H9 (cell line): ENCODE data around the gene MRLN. TPM values are rescaled to one million over a fixed set of nuclear protein-coding genes. Genes with fewer than 3 reads are reported as not detected.
A peak's percentile ranks its signal among the peaks of the same experiment; 100 is the strongest.

ENCODE experiments used
- DNase-seq: peaks from one replicate; pipeline ENCODE4 v3.0.0-alpha.2; 2017
- H2AFZ ChIP-seq: one replicate; pipeline ENCODE4 v1.6.1; 2013; ENCODE audit warnings: mild to moderate bottlenecking, low read length, control low read depth, moderate library complexity
- H2AK5ac ChIP-seq: 2 replicates; pipeline ENCODE4 v1.6.1; 2013; ENCODE audit warnings: low read length, control low read depth, mixed read lengths; ENCODE audit not compliant: insufficient read length
- H2BK120ac ChIP-seq: one replicate; pipeline ENCODE4 v1.6.1; 2013; ENCODE audit warnings: low read depth, mild to moderate bottlenecking, low read length, control low read depth, inconsistent platforms; ENCODE audit not compliant: poor library complexity, severe bottlenecking
- H2BK12ac ChIP-seq: 2 replicates; pipeline ENCODE4 v1.6.1; 2013; ENCODE audit warnings: low read length, control low read depth, mixed read lengths, low read depth; ENCODE audit not compliant: insufficient read length
- H2BK15ac ChIP-seq: 2 replicates; pipeline ENCODE4 v1.6.1; 2013; ENCODE audit warnings: low read depth, low read length, control low read depth
- H2BK20ac ChIP-seq: one replicate; pipeline ENCODE4 v1.6.1; 2013; ENCODE audit warnings: low read depth, mild to moderate bottlenecking, low read length, control low read depth, inconsistent platforms; ENCODE audit not compliant: poor library complexity, severe bottlenecking
- H2BK5ac ChIP-seq: 2 replicates; pipeline ENCODE4 v1.6.1; 2013; ENCODE audit warnings: low read length, control low read depth, mixed read lengths; ENCODE audit not compliant: insufficient read length
- H3K14ac ChIP-seq: 2 replicates; pipeline ENCODE4 v1.6.1; 2013; ENCODE audit warnings: low read length, control low read depth; ENCODE audit not compliant: insufficient read depth
- H3K18ac ChIP-seq: 2 replicates; pipeline ENCODE4 v1.6.1; 2013; ENCODE audit warnings: low read depth, mild to moderate bottlenecking, mixed read lengths, low read length, control low read depth; ENCODE audit not compliant: insufficient read length
- H3K23ac ChIP-seq: 2 replicates; pipeline ENCODE4 v1.6.1; 2013; ENCODE audit warnings: low read length, control low read depth, mixed read lengths, low read depth; ENCODE audit not compliant: insufficient read length
- H3K23me2 ChIP-seq: 2 replicates; pipeline ENCODE4 v1.6.1; 2013; ENCODE audit warnings: low read depth, mild to moderate bottlenecking, mixed read lengths, low read length, control low read depth; ENCODE audit not compliant: insufficient read length, poor library complexity, severe bottlenecking
- H3K27ac ChIP-seq: 2 replicates; pipeline ENCODE4 v1.5.1; 2013; ENCODE audit warnings: low read length, control low read depth, mixed read lengths, low read depth; ENCODE audit not compliant: insufficient read length
- H3K27me3 ChIP-seq: 2 replicates; pipeline ENCODE4 v1.6.1; 2013; ENCODE audit warnings: low read length, control low read depth, inconsistent platforms; ENCODE audit not compliant: insufficient read depth
- H3K4ac ChIP-seq: 2 replicates; pipeline ENCODE4 v1.6.1; 2013; ENCODE audit warnings: low read depth, mild to moderate bottlenecking, control low read depth, inconsistent platforms, low read length, moderate library complexity
- H3K4me1 ChIP-seq: 2 replicates; pipeline ENCODE4 v1.6.1; 2013; ENCODE audit warnings: low read length, control low read depth, inconsistent platforms; ENCODE audit not compliant: insufficient read depth
- H3K4me2 ChIP-seq: 2 replicates; pipeline ENCODE4 v1.6.1; 2013; ENCODE audit warnings: low read length, control low read depth, mixed read lengths; ENCODE audit not compliant: insufficient read length, insufficient read depth
- H3K56ac ChIP-seq: 2 replicates; pipeline ENCODE4 v1.6.1; 2013; ENCODE audit warnings: low read depth, mild to moderate bottlenecking, mixed read lengths, low read length, control low read depth; ENCODE audit not compliant: insufficient read length
- H3K79me1 ChIP-seq: 2 replicates; pipeline ENCODE4 v1.6.1; 2013; ENCODE audit warnings: low read depth, mild to moderate bottlenecking, moderate library complexity, low read length, control low read depth, inconsistent platforms; ENCODE audit not compliant: insufficient read depth, poor library complexity, severe bottlenecking
- H3K79me2 ChIP-seq: 2 replicates; pipeline ENCODE4 v1.6.1; 2013; ENCODE audit warnings: low read length, control low read depth, inconsistent platforms; ENCODE audit not compliant: insufficient read depth
- H3K9ac ChIP-seq: 2 replicates; pipeline ENCODE4 v1.6.1; 2013; ENCODE audit warnings: low read length, control low read depth, mixed read lengths; ENCODE audit not compliant: insufficient read length; ENCODE audit errors: extremely low read depth
- H3K9me3 ChIP-seq: one replicate; pipeline ENCODE4 v1.6.1; 2013; ENCODE audit warnings: low read depth, low read length, inconsistent platforms; ENCODE audit not compliant: control insufficient read depth
- H3T11ph ChIP-seq: one replicate; pipeline ENCODE4 v1.6.1; 2013; ENCODE audit warnings: mild to moderate bottlenecking, low read length, control low read depth, inconsistent platforms
- H4K20me1 ChIP-seq: one replicate; pipeline ENCODE4 v1.6.1; 2013; ENCODE audit not compliant: control insufficient read depth, insufficient read length, insufficient read depth
- H4K5ac ChIP-seq: 2 replicates; pipeline ENCODE4 v1.6.1; 2013; ENCODE audit warnings: low read depth, mild to moderate bottlenecking, mixed read lengths, low read length, control low read depth; ENCODE audit not compliant: insufficient read length
- H4K8ac ChIP-seq: replicated peaks from 2 replicates; pipeline ENCODE4 v1.6.1; 2013; ENCODE audit warnings: low read length, control low read depth, mixed read lengths, low read depth; ENCODE audit not compliant: insufficient read length
- H4K91ac ChIP-seq: 2 replicates; pipeline ENCODE4 v1.6.1; 2013; ENCODE audit warnings: low read depth, mild to moderate bottlenecking, moderate library complexity, mixed read lengths, low read length, control low read depth; ENCODE audit not compliant: insufficient read length
- H3K27ac Mint-ChIP-seq, 3 experiments: 2 replicates in 2 of 3; 3 replicates in 1 of 3; pipeline ENCODE4 v1.8.0; 2020 to 2021; ENCODE audit warnings: mixed read lengths in 3 of 3, mild to moderate bottlenecking in 1 of 3, moderate library complexity in 1 of 3
- H3K27me3 Mint-ChIP-seq: 2 replicates; pipeline ENCODE4 v1.8.0; 2021; ENCODE audit warnings: low read depth, mild to moderate bottlenecking, moderate library complexity, mixed read lengths
- H3K36me3 Mint-ChIP-seq, 3 experiments: 2 replicates in 2 of 3; 3 replicates in 1 of 3; pipeline ENCODE4 v1.8.0; 2020 to 2021; ENCODE audit warnings: low read depth in 3 of 3, mixed read lengths in 3 of 3; ENCODE audit not compliant: insufficient read depth in 1 of 3
- H3K4me1 Mint-ChIP-seq, 2 experiments: 2 replicates each; pipeline ENCODE4 v1.8.0; 2020; ENCODE audit warnings: mixed read lengths in 2 of 2
- H3K4me3 Mint-ChIP-seq, 2 experiments: 2 replicates in 1 of 2; 3 replicates in 1 of 2; pipeline ENCODE4 v1.8.0; 2020 to 2021; ENCODE audit warnings: mild to moderate bottlenecking in 2 of 2, mixed read lengths in 2 of 2, moderate library complexity in 1 of 2
- H3K9me3 Mint-ChIP-seq, 2 experiments: 2 replicates in 1 of 2; 3 replicates in 1 of 2; pipeline ENCODE4 v1.8.0; 2020; ENCODE audit warnings: mild to moderate bottlenecking in 2 of 2, mixed read lengths in 2 of 2, moderate library complexity in 1 of 2
- CTCF ChIP-seq: fragments of 200-600 bp; sonication (generic); conservative IDR thresholded peaks from 3 replicates; pipeline ENCODE4 v1.8.0; 2021; ENCODE audit warnings: antibody characterized with exemption, mild to moderate bottlenecking
- total RNA-seq: library from RNA; stranded (reverse); gene quantifications from 2 replicates; pipeline ENCODE4 v1.2.1, GENCODE V29; 2021

MRLN gene
- total RNA-seq, 1 experiment from 2014 or later: not detected

GRCh38 chr10:59705931-59706330 lies 47.3 kb downstream of the MRLN start:
- no peak overlapping the region for H4K8ac ChIP-seq
- H2BK15ac ChIP-seq: no peak overlapping the region
- H2BK5ac ChIP-seq: no peak overlapping the region
- H3K9me3 ChIP-seq: no peaks in the 10 kb centered on the region
- no peak overlapping the region for H2BK12ac ChIP-seq
- H3K79me1 ChIP-seq: no peaks in the 10 kb centered on the region
- H3K4me1 ChIP-seq: no peaks in the 10 kb centered on the region; the same call in 1 of the 2 replicates
- H2BK20ac ChIP-seq: no peak overlapping the region
- H3K4ac ChIP-seq: no peak overlapping the region
- peak overlapping the region in 1 of 3 experiments; percentile 15; a peak in 2 of 7 replicates for H3K27ac Mint-ChIP-seq
- H4K5ac ChIP-seq: no peak overlapping the region
- H3K23me2 ChIP-seq: peaks cover 18% of the 10 kb centered on the region
- H3K27me3 Mint-ChIP-seq: peaks cover 34% of the 10 kb centered on the region
- peaks cover 15 to 43% of the 10 kb centered on the region in 2 experiments for H3K4me1 Mint-ChIP-seq
- H3K9ac ChIP-seq: no peak overlapping the region
- no peaks in the 10 kb centered on the region for H3K79me2 ChIP-seq
- no peak overlapping the region for H3K4me2 ChIP-seq
- H3K18ac ChIP-seq: no peak overlapping the region
- no peak for TF ChIP-seq CTCF
- no peak overlapping the region for H2BK120ac ChIP-seq
- no peak overlapping the region for H3K56ac ChIP-seq
- H3K14ac ChIP-seq: no peak overlapping the region
- no peak overlapping the region for H3K27ac ChIP-seq
- H4K20me1 ChIP-seq: no peaks in the 10 kb centered on the region
- no peak overlapping the region for H3T11ph ChIP-seq
- H2AFZ ChIP-seq: no peak overlapping the region
- no peak overlapping the region for H3K4me3 Mint-ChIP-seq
- no peak overlapping the region for H2AK5ac ChIP-seq
- DNase-seq: no peak
- peaks cover 4 to 49% (median 6%) of the 10 kb centered on the region in 3 experiments; a peak in 6 of 7 replicates for H3K36me3 Mint-ChIP-seq
- H3K23ac ChIP-seq: no peak overlapping the region
- H4K91ac ChIP-seq: no peak overlapping the region
- H3K9me3 Mint-ChIP-seq: peaks cover 0 to 3% of the 10 kb centered on the region in 2 experiments; a peak in 1 of 5 replicates
- no peaks in the 10 kb centered on the region; the same call in 1 of the 2 replicates for H3K27me3 ChIP-seq
